HepG2 (cell line): Measurements from ENCODE around the gene GAS1.

Experiments
- CREM ChIP-seq, 2 experiments: sonication (generic) in 1 of 2; formaldehyde crosslinking in 1 of 2; IDR thresholded peaks; 2 replicates each; pipeline versions ENCODE4 v1.4.0 to v1.6.1; 2016 to 2020; ENCODE audit warnings: antibody characterized with exemption in 1 of 2, mild to moderate bottlenecking in 1 of 2, missing genetic modification reagents in 1 of 2
- CTCF ChIP-seq: sonication (generic); formaldehyde crosslinking; IDR thresholded peaks from 2 replicates; pipeline ENCODE4 v1.5.0; 2020; ENCODE audit warnings: mild to moderate bottlenecking, missing genetic modification reagents, moderate library complexity
- POLR2A ChIP-seq, 2 experiments: IDR thresholded peaks; 2 replicates each; pipeline ENCODE4 v1.6.1; 2011; ENCODE audit warnings: low read depth in 2 of 2, low read length in 2 of 2, mild to moderate bottlenecking in 1 of 2, moderate library complexity in 1 of 2; ENCODE audit not compliant: insufficient read depth in 1 of 2
- RFX1 ChIP-seq: fragments of 450-650 bp; IDR thresholded peaks from 2 replicates; pipeline ENCODE4 v1.6.1; 2017
- STAT5B ChIP-seq: sonication (generic); formaldehyde crosslinking; IDR thresholded peaks from 2 replicates; pipeline ENCODE4 v1.4.0; 2020; ENCODE audit warnings: missing genetic modification reagents
- TCF7L2 ChIP-seq: IDR thresholded peaks from 2 replicates; pipeline ENCODE4 v1.6.1; 2011; ENCODE audit warnings: mild to moderate bottlenecking, low read depth, low read length, moderate library complexity
- ZBTB20 ChIP-seq: sonication (generic); formaldehyde crosslinking; IDR thresholded peaks from 2 replicates; pipeline ENCODE4 v1.8.1; 2023; ENCODE audit warnings: missing genetic modification reagents, low read depth, mild to moderate bottlenecking, borderline replicate concordance
- ZHX1 ChIP-seq: sonication (generic); formaldehyde crosslinking; IDR thresholded peaks from 2 replicates; pipeline ENCODE4 v1.8.1; 2022; ENCODE audit warnings: low read depth, mild to moderate bottlenecking, missing genetic modification reagents
- TF ChIP-seq, protein P1 (sequence below): sonication (generic); formaldehyde crosslinking; IDR thresholded peaks from 2 replicates; pipeline ENCODE4 v1.4.0; 2020; ENCODE audit warnings: missing genetic modification reagents
- TF ChIP-seq, protein P2 (sequence below): IDR thresholded peaks from 2 replicates; pipeline ENCODE4 v1.6.1; 2016; ENCODE audit warnings: low read depth, control low read depth

DNA sequence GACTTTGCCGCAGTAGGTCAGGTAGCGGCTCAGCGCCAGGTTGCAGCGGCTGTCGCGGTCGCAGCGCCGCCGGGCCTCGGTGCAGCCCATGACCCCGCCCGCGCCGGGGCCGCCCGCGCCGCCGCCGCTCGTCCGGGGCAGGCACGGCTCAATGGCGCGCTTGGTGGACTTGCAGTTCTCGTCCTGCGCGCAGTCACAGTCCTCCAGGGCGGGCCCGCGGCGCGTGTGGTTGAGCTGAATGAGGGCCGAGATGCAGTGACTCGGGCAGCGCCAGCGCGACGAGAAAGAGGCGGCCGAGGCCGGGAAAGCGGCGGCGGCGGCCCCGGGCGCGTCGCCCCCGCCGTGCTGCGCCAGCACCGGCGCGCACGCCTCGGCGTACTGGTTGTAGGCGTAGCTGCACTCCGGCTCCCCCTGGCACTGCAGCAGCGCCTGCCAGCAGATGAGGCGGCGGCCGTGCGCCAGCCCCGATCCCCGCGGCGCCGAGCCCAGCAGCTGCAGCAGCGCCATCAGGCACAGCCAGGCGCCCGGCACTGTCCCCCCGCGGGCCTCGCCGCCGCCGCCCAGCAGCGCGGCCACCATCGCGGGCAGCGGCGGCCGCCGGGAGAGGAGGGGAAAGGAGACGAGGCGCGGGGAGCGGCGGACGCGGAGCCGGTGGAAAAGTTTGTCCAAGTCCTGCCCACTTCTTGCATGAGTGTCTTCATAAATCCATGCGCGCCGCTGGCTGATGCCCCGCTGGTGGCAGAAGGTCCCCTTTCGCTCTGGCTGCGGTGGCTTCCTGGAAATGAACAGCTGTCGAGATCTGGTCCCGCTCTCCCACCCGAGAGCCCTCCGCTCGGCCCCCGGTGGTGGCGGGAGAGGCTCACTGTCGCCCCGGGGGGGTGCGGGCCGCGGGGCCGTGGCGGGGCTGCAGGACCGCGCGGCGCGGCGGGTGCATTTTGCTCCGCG, 833 bp downstream of the GAS1 start:
- TF ChIP-seq ZBTB20 (CRISPR knock-in tag) (no peak), RFX1 (no peak), STAT5B (CRISPR knock-in tag) (no peak), CTCF (CRISPR knock-in tag) (no peak), ZHX1 (CRISPR knock-in tag) (no peak), TCF7L2 (no peak), CREM (IDR thresholded peaks at IDR 0.05) (no peak), CREM (CRISPR knock-in tag; IDR thresholded peaks at IDR 0.05) (no peak), POLR2A (IDR thresholded peaks at IDR 0.05; ENCODE audit: insufficient read depth in 1 of 2, low read depth in 2 of 2, low read length in 2 of 2) (no peak)
- TF ChIP-seq, protein P1, sequence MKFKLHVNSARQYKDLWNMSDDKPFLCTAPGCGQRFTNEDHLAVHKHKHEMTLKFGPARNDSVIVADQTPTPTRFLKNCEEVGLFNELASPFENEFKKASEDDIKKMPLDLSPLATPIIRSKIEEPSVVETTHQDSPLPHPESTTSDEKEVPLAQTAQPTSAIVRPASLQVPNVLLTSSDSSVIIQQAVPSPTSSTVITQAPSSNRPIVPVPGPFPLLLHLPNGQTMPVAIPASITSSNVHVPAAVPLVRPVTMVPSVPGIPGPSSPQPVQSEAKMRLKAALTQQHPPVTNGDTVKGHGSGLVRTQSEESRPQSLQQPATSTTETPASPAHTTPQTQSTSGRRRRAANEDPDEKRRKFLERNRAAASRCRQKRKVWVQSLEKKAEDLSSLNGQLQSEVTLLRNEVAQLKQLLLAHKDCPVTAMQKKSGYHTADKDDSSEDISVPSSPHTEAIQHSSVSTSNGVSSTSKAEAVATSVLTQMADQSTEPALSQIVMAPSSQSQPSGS (CRISPR knock-in tag) = no peak
- TF ChIP-seq, protein P2, sequence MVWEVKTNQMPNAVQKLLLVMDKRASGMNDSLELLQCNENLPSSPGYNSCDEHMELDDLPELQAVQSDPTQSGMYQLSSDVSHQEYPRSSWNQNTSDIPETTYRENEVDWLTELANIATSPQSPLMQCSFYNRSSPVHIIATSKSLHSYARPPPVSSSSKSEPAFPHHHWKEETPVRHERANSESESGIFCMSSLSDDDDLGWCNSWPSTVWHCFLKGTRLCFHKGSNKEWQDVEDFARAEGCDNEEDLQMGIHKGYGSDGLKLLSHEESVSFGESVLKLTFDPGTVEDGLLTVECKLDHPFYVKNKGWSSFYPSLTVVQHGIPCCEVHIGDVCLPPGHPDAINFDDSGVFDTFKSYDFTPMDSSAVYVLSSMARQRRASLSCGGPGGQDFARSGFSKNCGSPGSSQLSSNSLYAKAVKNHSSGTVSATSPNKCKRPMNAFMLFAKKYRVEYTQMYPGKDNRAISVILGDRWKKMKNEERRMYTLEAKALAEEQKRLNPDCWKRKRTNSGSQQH = no peak
